Thoracic aorta (tissue), 2 donors: ENCODE results near the gene GPR137. TPM values are rescaled to one million over a fixed set of nuclear protein-coding genes. Genes with fewer than 3 reads are reported as not detected.

ENCODE experiments used
- ATAC-seq: fragments of 150-250 bp; one replicate; pipeline ENCODE4 v1.8.0; 2017; ENCODE audit warnings: low read depth; ENCODE audit not compliant: insufficient number of reproducible peaks, low FRiP score
- DNase-seq: peaks from one replicate; pipeline ENCODE4 v3.0.0-alpha.2; 2020; ENCODE audit warnings: low spot score
- H3K27ac ChIP-seq, 2 donors: fragments of 200-600 bp; sonication (generic); 1 replicate in 1 of 2; 2 replicates in 1 of 2; pipeline ENCODE4 v1.5.1; 2016; ENCODE audit warnings: mild to moderate bottlenecking in 2 of 2, moderate library complexity in 2 of 2
- H3K27me3 ChIP-seq: fragments of 200-600 bp; sonication (generic); replicated peaks from 2 replicates; pipeline ENCODE4 v1.6.0; 2016; ENCODE audit warnings: mild to moderate bottlenecking; ENCODE audit not compliant: insufficient read depth
- H3K36me3 ChIP-seq: fragments of 200-600 bp; sonication (generic); one replicate; pipeline ENCODE4 v1.5.1; 2016
- H3K4me1 ChIP-seq, 2 donors: fragments of 200-600 bp; sonication (generic); 1 replicate in 1 of 2; 2 replicates in 1 of 2; pipeline versions ENCODE4 v1.5.1 to v1.6.0; 2016; ENCODE audit warnings: low read depth in 2 of 2, mild to moderate bottlenecking in 1 of 2; ENCODE audit not compliant: control insufficient read depth in 1 of 2
- H3K4me3 ChIP-seq: fragments of 200-600 bp; sonication (generic); 2 replicates; pipeline ENCODE4 v1.5.1; 2016; ENCODE audit warnings: mild to moderate bottlenecking
- H3K9me3 ChIP-seq: fragments of 200-600 bp; sonication (generic); 2 replicates; pipeline ENCODE4 v1.5.1; 2016
- CTCF ChIP-seq: fragments of 200-600 bp; sonication (generic); IDR thresholded peaks from one replicate; pipeline ENCODE4 v1.5.1; 2019; ENCODE audit warnings: antibody characterized with exemption
- total RNA-seq, 2 donors: library from RNA; depleted of rRNA; stranded (reverse); fragments of >200 nt; gene quantifications; one replicate each; pipeline versions ENCODE4 v1.1.0 to v1.2.3, GENCODE V29; 2016

The GPR137 gene
- total RNA-seq, 2 donors from 2014 or later: 8.7 to 19.0 TPM

- peaks cover 16% of the 10 kb centered on the region for H3K27me3 ChIP-seq
- ATAC-seq: no peak
- no peaks in the 10 kb centered on the region for H3K36me3 ChIP-seq
- H3K4me3 ChIP-seq: peak overlapping the region; percentile 61
- H3K9me3 ChIP-seq: no peaks in the 10 kb centered on the region
- H3K4me1 ChIP-seq: peaks cover 15 to 24% of the 10 kb centered on the region in 2 donors
- no peak overlapping the region for H3K27ac ChIP-seq
- DNase-seq: no peak
- no peak for TF ChIP-seq CTCF
These were observed 6.3 kb downstream of the GPR137 start for GRCh38 chr11:64291752-64292459.

- DNase-seq: no peak
- ATAC-seq: no peak
These were observed 7.0 kb downstream of the GPR137 start for GRCh38 chr11:64292460-64293254.

GRCh38 chr11:64294774-64295173 lies 9.1 kb downstream of the GPR137 start:
- H3K36me3 ChIP-seq: no peaks in the 10 kb centered on the region
- H3K4me3 ChIP-seq: no peak overlapping the region
- H3K9me3 ChIP-seq: no peaks in the 10 kb centered on the region
- H3K27ac ChIP-seq: no peak overlapping the region
- ATAC-seq: no peak
- DNase-seq: no peak
- TF ChIP-seq CTCF: no peak
- H3K4me1 ChIP-seq: peaks cover 19 to 28% of the 10 kb centered on the region in 2 donors
- H3K27me3 ChIP-seq: peaks cover 30% of the 10 kb centered on the region

More at GRCh38 chr11:64292460-64293254, 7.0 kb downstream of the GPR137 start:
- TF ChIP-seq CTCF: no peak
- Histone ChIP-seq H3K9me3 (no peaks in the 10 kb centered on the region), H3K4me3 (peak overlapping the region; percentile 61), H3K36me3 (no peaks in the 10 kb centered on the region), H3K27me3 (peaks cover 21% of the 10 kb centered on the region), H3K4me1 (peaks cover 15 to 19% of the 10 kb centered on the region in 2 donors), H3K27ac (no peak overlapping the region)

GRCh38 chr11:64295760-64296159 lies 10.1 kb downstream of the GPR137 start:
- ATAC-seq (no peak), DNase-seq (no peak)
- H3K27ac ChIP-seq: no peak overlapping the region
- H3K36me3 ChIP-seq: no peaks in the 10 kb centered on the region
- peaks cover 26 to 38% of the 10 kb centered on the region in 2 donors for H3K4me1 ChIP-seq
- no peak for TF ChIP-seq CTCF
- peaks cover 30% of the 10 kb centered on the region for H3K27me3 ChIP-seq
- no peak overlapping the region for H3K4me3 ChIP-seq
- no peaks in the 10 kb centered on the region for H3K9me3 ChIP-seq

- Histone ChIP-seq H3K9me3 (no peaks in the 10 kb centered on the region), H3K4me1 (peaks cover 27 to 41% of the 10 kb centered on the region in 2 donors), H3K27me3 (peaks cover 30% of the 10 kb centered on the region), H3K36me3 (no peaks in the 10 kb centered on the region), H3K4me3 (no peak overlapping the region), H3K27ac (no peak overlapping the region)
- ATAC-seq (no peak), DNase-seq (no peak)
- no peak for TF ChIP-seq CTCF
These were observed 10.6 kb downstream of the GPR137 start for GRCh38 chr11:64296236-64296635.
